HepG2 (cell line): ENCODE measurements around the gene ZNF213. TPM values are rescaled to one million over a fixed set of nuclear protein-coding genes. Genes with fewer than 3 reads are reported as not detected.

Experiments
- CBX5 ChIP-seq: sonication (generic); formaldehyde crosslinking; IDR thresholded peaks from 2 replicates; pipeline ENCODE4 v1.4.0; 2020; ENCODE audit warnings: missing genetic modification reagents, borderline replicate concordance
- EHMT2 ChIP-seq: fragments of 200-600 bp; sonication (generic); IDR thresholded peaks from 2 replicates; pipeline ENCODE4 v1.7.0; 2017; ENCODE audit warnings: antibody characterized with exemption, low read depth, low read length, borderline replicate concordance
- KDM6A ChIP-seq: IDR thresholded peaks from 2 replicates; pipeline ENCODE4 v1.6.1; 2016; ENCODE audit warnings: low read depth
- NAIF1 ChIP-seq: sonication (generic); formaldehyde crosslinking; IDR thresholded peaks from 2 replicates; pipeline ENCODE4 v1.5.0; 2020; ENCODE audit warnings: mild to moderate bottlenecking, missing genetic modification reagents, borderline replicate concordance
- NCOA1 ChIP-seq: sonication (generic); formaldehyde crosslinking; IDR thresholded peaks from 2 replicates; pipeline ENCODE4 v1.9.0; 2021; ENCODE audit warnings: missing genetic modification reagents
- NFE2L1 ChIP-seq: sonication (generic); formaldehyde crosslinking; IDR thresholded peaks from 2 replicates; pipeline ENCODE4 v1.4.0; 2020; ENCODE audit warnings: missing genetic modification reagents, mild to moderate bottlenecking, borderline replicate concordance
- RNF2 ChIP-seq: fragments of 450-650 bp; conservative IDR thresholded peaks from 2 replicates; pipeline ENCODE4 v1.6.1; 2016; ENCODE audit warnings: low read depth
- TEAD3 ChIP-seq: optimal IDR thresholded peaks from 2 replicates; pipeline ENCODE3; 2016; ENCODE audit warnings: borderline replicate concordance
- ZBTB3 ChIP-seq: sonication (generic); formaldehyde crosslinking; IDR thresholded peaks from 2 replicates; pipeline ENCODE4 v1.4.0; 2020; ENCODE audit warnings: low read depth, mild to moderate bottlenecking, moderate library complexity, missing genetic modification reagents, borderline replicate concordance
- ZC3H13 ChIP-seq: sonication (generic); formaldehyde crosslinking; IDR thresholded peaks from 2 replicates; pipeline ENCODE4 v1.8.1; 2023; ENCODE audit warnings: mild to moderate bottlenecking, missing genetic modification reagents, moderate library complexity
- ZFP62 ChIP-seq: sonication (generic); formaldehyde crosslinking; IDR thresholded peaks from 2 replicates; pipeline ENCODE4 v1.4.0; 2020; ENCODE audit warnings: missing genetic modification reagents
- ZMAT3 ChIP-seq: sonication (generic); formaldehyde crosslinking; conservative IDR thresholded peaks from 2 replicates; pipeline ENCODE4 v1.7.0; 2021; ENCODE audit warnings: missing genetic modification reagents
- ZNF329 ChIP-seq: sonication (generic); formaldehyde crosslinking; IDR thresholded peaks from 2 replicates; pipeline ENCODE4 v1.9.0; 2021; ENCODE audit warnings: low read depth, mild to moderate bottlenecking, missing genetic modification reagents
- ZNF556 ChIP-seq: sonication (generic); formaldehyde crosslinking; IDR thresholded peaks from 2 replicates; pipeline ENCODE4 v1.4.0; 2020; ENCODE audit warnings: mild to moderate bottlenecking, missing genetic modification reagents, borderline replicate concordance
- ZNF746 ChIP-seq: sonication (generic); formaldehyde crosslinking; IDR thresholded peaks from 2 replicates; pipeline ENCODE4 v1.8.0; 2022; ENCODE audit warnings: mild to moderate bottlenecking, missing genetic modification reagents
- polyA plus RNA-seq, 8 experiments: library from polyadenylated mRNA; depleted of rRNA in 3 of 8; stranded (reverse) in 7 of 8; unstranded in 1 of 8; fragments of >200 nt; fragmentation: Illumina TruSeq in 4 of 8; extraction: Trizol in 4 of 8; gene quantifications; 2 replicates each; pipeline versions ENCODE4 v1.2.1 to v1.2.3, GENCODE V29; 2011 to 2016; ENCODE audit warnings: low read depth in 4 of 8, missing spikeins in 1 of 8, mixed read lengths in 1 of 8; ENCODE audit not compliant: insufficient read depth in 1 of 8
- total RNA-seq, 5 experiments: library from RNA; depleted of rRNA; stranded (reverse); fragments of >200 nt; fragmentation: Illumina TruSeq; extraction: Trizol; gene quantifications; 2 replicates each; pipeline ENCODE4 v1.2.3, GENCODE V29; 2016; ENCODE audit warnings: low read depth in 1 of 5
- TF ChIP-seq, protein P1 (sequence below): sonication (generic); formaldehyde crosslinking; IDR thresholded peaks from 2 replicates; pipeline ENCODE4 v1.4.0; 2020; ENCODE audit warnings: missing genetic modification reagents, borderline replicate concordance
- TF ChIP-seq, protein P2 (sequence below): IDR thresholded peaks from 2 replicates; pipeline ENCODE4 v1.6.1; 2016; ENCODE audit warnings: mild to moderate bottlenecking, missing biosample characterization, missing genetic modification reagents
- TF ChIP-seq, protein P3 (sequence below): sonication (generic); formaldehyde crosslinking; IDR thresholded peaks from 2 replicates; pipeline ENCODE4 v1.5.0; 2020; ENCODE audit warnings: mild to moderate bottlenecking, missing genetic modification reagents, borderline replicate concordance
- TF ChIP-seq, protein P4 (sequence below): sonication (generic); formaldehyde crosslinking; IDR thresholded peaks from 2 replicates; pipeline ENCODE4 v1.8.1; 2023; ENCODE audit warnings: mild to moderate bottlenecking, moderate library complexity, missing genetic modification reagents
- TF ChIP-seq, protein P5 (sequence below): sonication (generic); formaldehyde crosslinking; IDR thresholded peaks from 2 replicates; pipeline ENCODE4 v1.4.0; 2020; ENCODE audit warnings: mild to moderate bottlenecking, missing genetic modification reagents

ZNF213 gene
- total and polyA plus RNA-seq, 2 of the 13 experiments (the other 11 are each of a cell fraction or from before 2014, with no cell fraction given) = 0.59 to 0.97 TPM

DNA sequence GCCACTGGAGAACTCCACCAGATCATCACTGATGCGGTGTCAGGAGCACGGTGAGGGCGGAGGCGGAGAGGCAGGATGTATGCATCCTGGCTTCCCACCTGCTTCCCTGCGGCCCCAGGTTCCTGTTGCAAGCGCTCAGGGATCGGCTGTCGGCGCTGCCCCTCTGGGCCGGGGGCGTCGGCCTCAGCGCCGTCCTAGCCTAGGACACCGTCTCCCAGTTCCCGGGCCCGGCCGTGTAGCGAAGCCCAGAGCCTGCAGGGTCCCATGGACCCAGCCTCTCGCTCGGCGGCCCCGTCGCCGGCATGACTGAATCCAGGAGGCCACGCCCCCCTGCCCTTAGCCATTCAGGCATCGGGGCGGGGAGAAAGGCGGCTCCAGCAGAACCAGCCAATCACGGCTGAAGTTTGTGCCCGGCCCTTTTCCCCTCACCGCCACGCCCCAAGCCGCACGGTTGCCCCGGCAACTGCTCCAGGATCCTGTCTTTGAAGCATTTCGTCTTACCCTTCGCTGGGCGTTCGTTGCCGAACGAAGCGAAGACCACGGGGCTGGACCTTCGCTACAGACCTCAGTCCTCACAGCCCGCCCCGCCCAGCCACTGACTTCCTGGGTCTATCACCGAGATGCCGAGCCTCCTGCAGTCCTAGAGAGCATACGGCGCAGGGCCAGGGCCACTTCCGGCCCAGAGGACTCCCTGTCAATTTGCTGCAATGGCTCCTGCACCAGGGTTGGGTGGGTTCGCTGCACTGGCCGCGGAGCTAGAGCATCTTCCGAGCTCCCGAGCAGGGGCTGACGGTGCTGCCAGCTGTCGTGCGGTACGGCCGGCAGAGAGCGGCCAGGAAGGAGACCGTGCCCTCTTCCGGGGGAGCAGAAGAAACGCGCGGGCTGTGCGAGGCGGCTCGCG, 10.6 kb upstream of the ZNF213 start (continued):
- TF ChIP-seq, protein P1, sequence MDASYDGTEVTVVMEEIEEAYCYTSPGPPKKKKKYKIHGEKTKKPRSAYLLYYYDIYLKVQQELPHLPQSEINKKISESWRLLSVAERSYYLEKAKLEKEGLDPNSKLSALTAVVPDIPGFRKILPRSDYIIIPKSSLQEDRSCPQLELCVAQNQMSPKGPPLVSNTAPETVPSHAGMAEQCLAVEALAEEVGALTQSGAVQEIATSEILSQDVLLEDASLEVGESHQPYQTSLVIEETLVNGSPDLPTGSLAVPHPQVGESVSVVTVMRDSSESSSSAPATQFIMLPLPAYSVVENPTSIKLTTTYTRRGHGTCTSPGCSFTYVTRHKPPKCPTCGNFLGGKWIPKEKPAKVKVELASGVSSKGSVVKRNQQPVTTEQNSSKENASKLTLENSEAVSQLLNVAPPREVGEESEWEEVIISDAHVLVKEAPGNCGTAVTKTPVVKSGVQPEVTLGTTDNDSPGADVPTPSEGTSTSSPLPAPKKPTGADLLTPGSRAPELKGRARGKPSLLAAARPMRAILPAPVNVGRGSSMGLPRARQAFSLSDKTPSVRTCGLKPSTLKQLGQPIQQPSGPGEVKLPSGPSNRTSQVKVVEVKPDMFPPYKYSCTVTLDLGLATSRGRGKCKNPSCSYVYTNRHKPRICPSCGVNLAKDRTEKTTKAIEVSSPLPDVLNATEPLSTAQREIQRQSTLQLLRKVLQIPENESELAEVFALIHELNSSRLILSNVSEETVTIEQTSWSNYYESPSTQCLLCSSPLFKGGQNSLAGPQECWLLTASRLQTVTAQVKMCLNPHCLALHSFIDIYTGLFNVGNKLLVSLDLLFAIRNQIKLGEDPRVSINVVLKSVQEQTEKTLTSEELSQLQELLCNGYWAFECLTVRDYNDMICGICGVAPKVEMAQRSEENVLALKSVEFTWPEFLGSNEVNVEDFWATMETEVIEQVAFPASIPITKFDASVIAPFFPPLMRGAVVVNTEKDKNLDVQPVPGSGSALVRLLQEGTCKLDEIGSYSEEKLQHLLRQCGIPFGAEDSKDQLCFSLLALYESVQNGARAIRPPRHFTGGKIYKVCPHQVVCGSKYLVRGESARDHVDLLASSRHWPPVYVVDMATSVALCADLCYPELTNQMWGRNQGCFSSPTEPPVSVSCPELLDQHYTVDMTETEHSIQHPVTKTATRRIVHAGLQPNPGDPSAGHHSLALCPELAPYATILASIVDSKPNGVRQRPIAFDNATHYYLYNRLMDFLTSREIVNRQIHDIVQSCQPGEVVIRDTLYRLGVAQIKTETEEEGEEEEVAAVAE (CRISPR knock-in tag) = no peak
- TF ChIP-seq, protein P2, sequence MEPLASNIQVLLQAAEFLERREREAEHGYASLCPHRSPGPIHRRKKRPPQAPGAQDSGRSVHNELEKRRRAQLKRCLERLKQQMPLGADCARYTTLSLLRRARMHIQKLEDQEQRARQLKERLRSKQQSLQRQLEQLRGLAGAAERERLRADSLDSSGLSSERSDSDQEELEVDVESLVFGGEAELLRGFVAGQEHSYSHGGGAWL (CRISPR knock-in tag) = no peak
- TF ChIP-seq CBX5 = no peak; the same call in 1 of the 2 replicates
- no peak for TF ChIP-seq ZNF556
- TF ChIP-seq NCOA1 (CRISPR knock-in tag) = no peak
- no peak for TF ChIP-seq KDM6A (CRISPR knock-in tag)
- TF ChIP-seq ZMAT3 (CRISPR knock-in tag) = peak; percentile 48; the same call in 1 of the 2 replicates
- TF ChIP-seq ZFP62 = no peak
- TF ChIP-seq NAIF1 = no peak
- TF ChIP-seq ZNF329 (CRISPR knock-in tag) = no peak
- TF ChIP-seq, protein P3, sequence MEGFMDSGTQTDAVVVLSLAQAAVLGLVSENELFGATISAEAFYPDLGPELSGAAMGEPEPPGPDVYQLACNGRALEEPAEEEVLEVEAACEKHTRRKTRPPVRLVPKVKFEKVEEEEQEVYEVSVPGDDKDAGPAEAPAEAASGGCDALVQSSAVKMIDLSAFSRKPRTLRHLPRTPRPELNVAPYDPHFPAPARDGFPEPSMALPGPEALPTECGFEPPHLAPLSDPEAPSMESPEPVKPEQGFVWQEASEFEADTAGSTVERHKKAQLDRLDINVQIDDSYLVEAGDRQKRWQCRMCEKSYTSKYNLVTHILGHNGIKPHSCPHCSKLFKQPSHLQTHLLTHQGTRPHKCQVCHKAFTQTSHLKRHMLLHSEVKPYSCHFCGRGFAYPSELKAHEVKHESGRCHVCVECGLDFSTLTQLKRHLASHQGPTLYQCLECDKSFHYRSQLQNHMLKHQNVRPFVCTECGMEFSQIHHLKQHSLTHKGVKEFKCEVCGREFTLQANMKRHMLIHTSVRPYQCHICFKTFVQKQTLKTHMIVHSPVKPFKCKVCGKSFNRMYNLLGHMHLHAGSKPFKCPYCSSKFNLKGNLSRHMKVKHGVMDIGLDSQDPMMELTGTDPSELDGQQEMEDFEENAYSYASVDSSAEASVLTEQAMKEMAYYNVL (CRISPR knock-in tag) = 0 out of 2 replicates have a peak, but pooled peaks have one; percentile 24
- no peak for TF ChIP-seq EHMT2
- TF ChIP-seq, protein P4, sequence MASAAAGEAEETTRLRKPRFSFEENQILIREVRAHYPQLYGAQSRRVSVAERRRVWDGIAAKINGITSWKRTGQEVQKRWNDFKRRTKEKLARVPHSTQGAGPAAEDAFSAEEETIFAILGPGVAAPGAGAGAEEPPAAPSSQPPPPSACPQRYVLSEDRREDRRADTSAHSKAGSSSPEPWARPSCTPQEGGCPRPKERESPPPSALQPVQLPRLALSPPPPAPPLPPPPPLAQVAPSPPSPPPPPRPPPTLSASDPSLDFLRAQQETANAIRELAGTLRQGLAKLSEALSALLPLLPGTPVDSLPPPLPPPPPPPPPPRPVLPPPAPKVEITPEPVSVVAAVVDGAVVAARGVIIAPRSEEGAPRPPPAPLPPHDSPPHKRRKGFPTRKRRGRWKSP (CRISPR knock-in tag) = peak; percentile 68; the same call in 1 of the 2 replicates
- TF ChIP-seq TEAD3 = peak; percentile 40
- peak; percentile 96 for TF ChIP-seq ZC3H13 (CRISPR knock-in tag)
- 0 out of 2 replicates have a peak, but pooled peaks have one; percentile 41 for TF ChIP-seq NFE2L1
- TF ChIP-seq ZNF746 (CRISPR knock-in tag) = no peak
- TF ChIP-seq, protein P5, sequence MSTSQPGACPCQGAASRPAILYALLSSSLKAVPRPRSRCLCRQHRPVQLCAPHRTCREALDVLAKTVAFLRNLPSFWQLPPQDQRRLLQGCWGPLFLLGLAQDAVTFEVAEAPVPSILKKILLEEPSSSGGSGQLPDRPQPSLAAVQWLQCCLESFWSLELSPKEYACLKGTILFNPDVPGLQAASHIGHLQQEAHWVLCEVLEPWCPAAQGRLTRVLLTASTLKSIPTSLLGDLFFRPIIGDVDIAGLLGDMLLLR (CRISPR knock-in tag) = peak; percentile 55
- TF ChIP-seq ZBTB3 (CRISPR knock-in tag) = no peak
- no peak for TF ChIP-seq RNF2
